HG03066 (cell line): ENCODE data around the gene MANBA.
"Not testable (repeated sequence)": the region's sequence is repeated elsewhere in the genome, so short reads cannot be mapped to it uniquely, and the experiment has no call there.

Experiments used
- ATAC-seq: cut with Tn5 transposase; IDR thresholded peaks from one replicate; pipeline ENCODE4 v1.9.1; 2021; ENCODE audit warnings: low read depth; ENCODE audit not compliant: unreplicated experiment

The MANBA gene

DNA sequence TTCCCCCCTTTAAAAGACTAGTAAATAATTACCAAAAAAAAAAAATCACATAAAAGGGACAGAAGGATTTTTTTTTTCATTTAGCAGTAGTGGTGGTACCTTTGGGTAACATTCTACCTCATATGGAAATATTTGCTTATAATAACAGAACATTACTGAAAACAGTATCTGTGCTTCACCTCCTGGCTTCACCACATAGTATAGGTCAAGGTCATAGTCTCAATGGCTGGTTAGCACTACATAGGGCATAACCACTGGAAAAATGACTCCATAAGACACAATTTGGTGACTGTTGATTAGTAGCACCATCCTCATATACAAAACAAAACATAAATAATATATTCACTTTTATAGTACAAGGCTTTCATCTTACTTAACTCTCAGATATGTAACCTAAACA, 34.7 kb downstream of the MANBA start:
- ATAC-seq = no peak

DNA sequence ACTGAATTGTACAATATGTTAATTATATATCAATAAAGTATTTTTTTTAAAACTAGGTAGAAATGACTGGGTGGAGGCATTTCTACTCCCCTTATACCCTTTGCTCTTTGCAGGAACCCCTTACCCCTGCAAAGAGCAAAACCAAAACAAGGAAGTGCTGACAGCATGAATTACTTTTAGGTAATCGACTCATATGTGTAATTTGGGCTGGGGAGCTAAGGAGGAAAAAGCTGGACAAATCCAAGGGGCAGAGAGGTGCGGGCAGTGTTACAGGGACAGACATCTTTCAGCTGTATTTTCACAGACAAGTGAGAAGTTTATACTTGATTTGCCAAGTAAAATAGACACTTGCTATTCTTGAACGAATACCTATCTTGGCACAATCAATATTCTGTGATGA, 35.5 kb downstream of the MANBA start:
- no peak for ATAC-seq

DNA sequence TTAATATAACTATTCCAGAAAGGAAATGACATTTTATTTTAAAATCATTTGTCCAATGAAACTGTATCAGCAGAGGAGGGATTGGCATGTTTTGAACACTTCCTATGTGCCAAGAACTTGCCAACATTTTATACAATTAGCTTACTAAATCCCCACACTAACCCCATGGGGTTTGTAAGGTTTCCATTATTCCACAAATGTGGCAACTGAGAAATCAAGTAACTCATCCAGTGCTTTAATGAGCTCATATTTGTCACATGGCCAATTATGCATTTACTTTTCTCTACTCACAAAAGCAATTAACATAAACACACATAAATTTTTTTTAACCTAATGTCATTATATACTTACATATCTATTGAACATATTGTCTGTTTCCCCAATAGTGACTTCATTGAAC, 37.3 kb downstream of the MANBA start:
- ATAC-seq = no peak

DNA sequence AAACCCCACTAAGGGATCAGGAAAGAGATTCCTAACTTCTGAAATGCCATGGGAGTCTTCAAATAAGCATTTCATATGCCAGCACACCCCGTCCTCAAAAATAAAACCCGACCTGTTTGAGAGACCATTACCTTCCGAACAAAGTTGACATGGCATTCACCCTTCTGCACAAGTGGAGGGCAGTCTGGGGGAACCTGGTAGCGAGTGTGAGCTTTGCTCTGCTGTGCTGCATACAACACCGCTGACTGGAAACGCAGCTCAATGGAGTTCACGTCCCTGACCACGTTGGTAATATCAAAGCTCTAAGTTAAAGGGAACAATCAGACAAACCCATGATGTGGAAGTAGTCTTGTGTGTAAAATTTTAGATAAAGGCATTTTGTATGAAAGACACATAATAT, 38.0 kb downstream of the MANBA start:
- no peak for ATAC-seq

DNA sequence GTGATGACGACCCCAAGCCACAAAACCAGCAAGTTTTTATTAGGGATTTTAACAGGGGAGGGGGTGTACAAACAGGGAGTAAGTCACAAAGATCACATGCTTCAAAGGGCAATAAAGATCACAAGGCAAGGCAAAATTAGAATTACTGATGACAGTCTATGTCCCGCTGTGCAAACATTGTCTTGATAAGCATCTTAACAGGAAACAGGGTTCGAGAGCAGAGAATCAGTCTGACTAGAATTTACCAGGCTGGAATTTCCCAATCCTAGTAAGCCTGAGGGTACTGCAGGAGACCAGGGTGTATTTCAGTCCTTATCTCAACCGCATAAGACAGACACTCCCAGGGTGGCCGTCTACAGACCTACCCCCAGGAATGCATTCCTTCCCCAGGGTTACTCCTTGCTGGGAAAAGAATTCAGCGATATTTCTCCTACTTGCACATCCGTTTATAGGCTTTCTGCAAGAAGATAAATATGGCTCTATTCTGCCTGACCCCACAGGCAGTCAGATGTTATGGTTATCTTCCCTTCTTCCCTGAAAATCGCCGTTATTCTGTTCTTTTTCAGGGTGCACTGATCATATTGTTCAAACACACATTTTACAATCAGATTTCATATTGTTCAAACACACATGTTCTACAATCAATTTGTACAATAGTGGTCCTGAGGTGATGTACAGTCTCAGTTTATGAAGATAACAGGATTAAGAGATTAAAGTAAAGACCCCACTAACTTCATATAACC, 41.8 kb downstream of the MANBA start:
- ATAC-seq = not testable (repeated sequence)

DNA sequence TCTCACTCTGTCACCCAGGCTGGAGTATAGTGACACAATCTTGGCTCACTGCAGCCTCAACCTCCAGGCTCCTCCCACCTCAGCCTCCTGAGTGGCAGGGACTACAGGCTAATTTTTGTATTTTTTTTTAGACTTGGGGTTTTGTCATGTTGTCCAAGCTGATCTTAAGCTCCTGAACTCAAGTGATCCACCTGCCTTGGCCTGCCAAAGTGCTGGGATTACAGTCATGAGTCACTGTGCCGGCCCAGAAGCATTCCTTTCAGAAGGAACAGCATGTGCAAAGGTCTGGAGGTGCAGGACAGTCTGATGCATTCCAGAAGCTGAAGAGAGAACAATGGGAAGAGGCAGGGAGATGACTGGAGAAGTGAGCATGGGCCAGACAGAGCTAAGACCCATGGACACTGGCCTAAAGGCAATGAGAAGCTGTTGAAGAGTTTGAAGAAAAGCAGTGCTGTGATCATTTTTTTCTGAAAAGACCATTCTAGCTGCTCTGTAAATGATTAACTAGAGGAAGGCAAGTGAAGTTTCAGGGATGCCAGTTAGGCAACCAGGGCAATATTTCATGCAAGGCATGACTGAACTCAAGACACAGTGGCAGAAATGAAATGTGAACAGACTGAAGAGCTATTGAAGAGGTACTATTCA, 43.2 kb downstream of the MANBA start:
- no peak for ATAC-seq

DNA sequence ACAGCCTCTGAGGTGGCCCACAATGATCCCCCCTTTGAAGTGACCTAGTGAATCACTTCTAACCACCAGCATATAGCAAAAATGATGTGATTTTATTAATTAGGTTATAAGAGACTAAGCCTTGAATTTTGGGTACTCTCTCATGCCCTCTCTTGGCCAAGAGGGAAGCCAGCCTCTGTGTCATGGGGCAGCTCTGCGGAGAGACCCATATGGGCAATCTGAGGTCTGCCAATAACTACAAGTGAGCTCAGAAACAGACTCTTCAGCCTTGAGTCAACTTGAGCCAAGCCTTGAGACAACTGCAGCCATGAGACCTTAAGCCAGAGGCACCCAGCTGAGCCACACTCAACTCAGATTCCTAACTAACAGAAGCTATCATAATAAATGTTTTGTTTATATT, 45.7 kb downstream of the MANBA start:
- no peak for ATAC-seq

DNA sequence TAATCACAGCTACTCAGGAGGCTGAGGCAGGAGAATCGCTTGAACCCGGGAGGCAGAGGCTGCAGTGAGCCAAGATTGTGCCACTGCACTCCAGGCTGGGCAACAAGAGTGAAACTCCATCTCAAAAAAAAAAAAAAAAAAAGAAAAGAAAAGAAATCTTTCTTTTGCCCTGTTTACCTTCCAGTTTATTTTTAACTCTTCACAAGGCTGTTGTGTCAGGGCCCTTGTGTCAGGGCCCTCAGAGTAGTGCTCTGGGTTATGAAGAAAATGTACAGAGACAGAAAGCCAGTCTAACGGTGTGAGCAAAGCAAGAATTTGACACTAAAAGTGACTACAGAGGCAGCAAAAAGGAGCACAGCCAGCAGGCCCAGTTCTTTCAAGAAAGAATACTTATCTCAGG, 47.0 kb downstream of the MANBA start:
- ATAC-seq = not testable (repeated sequence)

DNA sequence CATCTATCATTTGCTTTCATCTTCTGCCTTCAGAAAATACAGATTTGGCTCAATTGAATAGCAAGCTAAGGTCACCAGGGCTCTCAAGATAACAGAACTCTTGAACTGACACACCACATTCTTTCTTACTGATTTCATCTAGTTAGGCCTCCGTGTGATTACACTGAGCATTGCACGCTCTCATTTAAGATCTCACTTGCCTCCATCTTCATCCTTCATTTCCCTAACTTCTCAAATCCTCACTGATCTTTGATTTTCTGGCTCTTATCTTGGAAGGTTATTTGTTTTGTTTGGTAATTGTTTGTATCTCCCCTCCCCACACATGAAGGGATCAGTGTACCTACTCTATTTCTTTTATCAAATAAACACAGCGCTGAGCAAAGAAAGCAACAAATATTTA, 47.7 kb downstream of the MANBA start:
- no peak for ATAC-seq

DNA sequence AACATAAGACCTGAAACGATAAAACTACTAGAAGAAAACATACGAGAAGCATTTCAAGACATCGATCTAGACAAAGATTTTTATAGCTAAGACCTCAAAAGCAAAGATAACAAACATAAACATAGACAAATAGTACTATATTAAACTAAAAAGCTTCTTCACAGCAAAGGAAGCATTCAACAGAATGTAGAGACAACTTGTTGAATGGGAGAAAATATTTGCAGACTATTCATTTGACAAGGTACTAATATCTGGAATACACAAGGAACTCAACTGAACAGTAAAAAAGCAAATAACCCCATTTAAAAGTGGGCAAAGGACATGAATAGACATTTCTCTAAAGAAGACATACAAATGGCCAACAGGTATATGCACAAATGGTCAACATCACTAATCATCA, 49.8 kb downstream of the MANBA start:
- no peak for ATAC-seq

DNA sequence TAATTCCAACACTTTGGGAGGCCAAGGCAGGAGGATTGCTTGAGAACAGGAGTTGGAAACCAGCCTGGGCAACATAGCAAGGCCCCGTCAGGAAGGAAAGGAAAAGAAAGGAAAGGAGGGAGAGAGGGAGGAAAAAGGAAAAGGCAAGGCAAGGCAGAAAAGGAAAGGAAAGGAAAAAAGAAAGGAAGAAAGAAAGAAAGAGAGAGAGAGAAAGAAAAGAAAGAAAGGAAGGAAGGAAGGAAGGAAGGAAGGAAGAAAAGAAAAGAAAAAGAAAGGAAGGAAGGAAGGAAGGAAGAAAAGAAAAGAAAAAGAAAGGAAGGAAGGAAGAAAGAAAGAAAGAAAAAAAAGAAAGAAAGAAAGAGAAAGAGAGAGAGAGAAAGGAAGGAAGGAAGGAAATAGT, 51.7 kb downstream of the MANBA start:
- ATAC-seq = not testable (repeated sequence)

DNA sequence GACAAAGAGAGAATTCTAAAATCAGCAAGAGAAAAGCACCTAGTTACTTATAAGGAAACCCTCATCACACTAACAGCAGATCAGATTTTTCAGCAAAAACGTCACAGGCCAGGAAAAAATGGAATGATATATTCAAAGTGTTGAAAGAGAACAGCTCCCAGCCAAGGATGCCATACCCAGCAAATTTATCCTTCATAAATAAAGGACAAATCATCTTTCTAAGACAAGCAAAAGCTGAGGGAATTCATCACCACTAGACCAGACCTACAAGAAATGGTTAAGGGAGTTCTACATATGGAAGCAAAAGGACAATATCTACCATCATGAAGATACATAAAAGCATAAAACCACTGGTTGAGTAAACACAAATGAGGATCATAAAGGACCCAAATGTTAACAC, 53.6 kb downstream of the MANBA start:
- ATAC-seq = no peak

DNA sequence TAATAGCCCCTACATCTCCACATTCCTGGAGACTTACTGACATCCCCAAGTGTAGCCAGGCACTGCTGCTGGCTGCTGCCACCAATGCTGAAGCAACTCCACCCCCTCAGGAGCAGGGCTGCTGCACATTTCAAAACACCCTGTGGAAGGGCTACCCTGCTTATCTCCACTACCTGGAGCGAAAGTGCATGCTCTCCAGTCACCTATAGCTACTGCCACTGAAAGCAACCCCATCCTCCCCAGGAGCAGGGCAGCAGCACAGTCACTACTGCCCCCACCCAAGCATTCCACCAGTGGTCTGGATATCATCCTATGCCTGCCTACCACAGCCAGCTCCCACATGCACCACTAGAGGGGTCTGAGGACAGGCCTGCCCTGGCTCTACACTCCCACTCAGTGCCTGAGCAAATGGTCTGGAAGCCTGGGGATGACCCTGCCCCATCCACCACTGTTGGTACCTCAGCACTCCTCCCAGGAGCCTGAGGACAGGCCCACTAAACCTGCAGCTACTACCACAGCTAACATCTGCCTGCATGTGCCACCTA, 55.3 kb downstream of the MANBA start:
- no peak for ATAC-seq

DNA sequence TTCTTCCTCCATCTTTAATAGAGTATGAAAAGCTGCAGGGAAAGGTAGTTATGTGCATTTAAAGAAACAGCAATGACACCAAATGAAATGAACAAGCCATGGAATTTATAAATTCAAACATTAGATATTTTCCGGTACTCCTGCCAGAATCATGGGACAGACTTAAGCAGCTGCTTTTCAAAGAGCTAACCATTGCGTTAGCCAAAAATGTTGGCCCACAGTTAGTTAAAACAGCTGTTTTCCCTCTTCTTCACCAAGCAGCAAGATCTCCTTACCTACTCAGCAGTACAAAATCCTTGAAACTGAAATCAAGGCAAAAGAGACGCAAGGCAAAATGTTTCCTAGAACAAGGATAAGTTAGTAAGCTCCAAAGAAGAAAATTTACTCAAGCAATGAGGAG, 64.0 kb downstream of the MANBA start:
- ATAC-seq = no peak

DNA sequence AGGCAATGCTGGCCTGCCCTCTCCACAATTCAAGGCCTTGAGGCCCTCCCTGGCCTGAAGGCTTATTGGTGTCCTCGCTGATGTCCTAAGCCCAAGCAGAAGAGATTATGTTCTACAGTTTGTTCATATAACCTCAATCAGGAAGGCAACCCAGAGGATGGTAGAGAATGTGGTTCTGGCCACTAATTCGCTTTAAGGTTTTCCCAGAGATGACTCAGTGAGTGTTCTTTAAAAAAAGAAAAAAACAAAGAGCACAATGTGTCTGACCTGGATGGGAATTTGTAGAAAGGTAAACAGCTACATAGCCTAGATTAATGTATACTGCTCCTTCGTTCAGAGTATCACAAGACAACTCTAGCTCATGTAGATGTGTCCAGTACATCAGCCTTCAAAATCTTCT, 66.0 kb downstream of the MANBA start:
- no peak for ATAC-seq

DNA sequence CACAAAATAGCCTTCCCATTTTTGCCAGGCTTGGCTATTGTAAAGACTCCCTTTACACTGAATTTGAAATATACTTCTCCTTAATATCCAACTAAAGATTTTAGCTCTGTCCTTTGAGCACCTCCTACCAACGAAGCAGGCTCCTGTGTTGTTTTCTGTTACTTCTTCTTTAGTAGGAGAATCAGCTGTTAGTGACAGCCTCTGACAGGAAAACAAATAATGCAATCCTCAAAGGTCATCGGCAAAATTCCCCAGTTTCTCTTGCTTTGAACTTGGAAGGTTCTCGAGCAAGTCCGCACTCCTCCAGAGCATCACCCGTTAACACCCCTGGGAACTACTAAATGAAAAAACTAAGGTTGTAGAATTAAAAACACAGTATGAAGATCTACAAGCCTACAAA, 66.9 kb downstream of the MANBA start:
- no peak for ATAC-seq

DNA sequence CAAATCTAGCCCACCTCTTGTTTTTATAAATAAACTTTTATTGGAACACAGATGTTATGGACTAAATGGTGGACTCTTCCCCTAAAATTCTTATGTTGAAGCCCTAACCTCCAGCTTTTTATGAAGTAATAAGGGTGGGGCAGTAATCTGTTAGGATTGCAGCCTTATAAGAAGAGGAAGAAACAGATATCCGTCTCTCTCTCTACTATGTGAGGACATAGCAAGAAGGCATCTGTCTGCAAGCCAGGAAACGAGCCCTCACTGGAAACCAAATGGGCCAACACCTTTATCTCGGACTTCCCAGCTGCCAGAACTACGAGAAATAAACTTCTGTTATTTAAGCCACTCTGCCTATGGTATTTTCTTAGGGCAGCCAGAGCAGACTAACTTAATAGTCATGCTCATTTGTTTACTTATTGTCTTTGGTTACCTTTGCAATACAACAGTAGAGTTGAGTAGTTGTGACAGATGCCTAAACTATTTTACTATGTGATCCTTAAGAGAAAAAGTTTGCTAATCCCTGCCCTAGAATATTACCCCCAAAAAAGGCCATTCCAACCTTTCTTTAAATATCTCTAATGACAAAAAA, 67.4 kb downstream of the MANBA start:
- ATAC-seq = no peak

DNA sequence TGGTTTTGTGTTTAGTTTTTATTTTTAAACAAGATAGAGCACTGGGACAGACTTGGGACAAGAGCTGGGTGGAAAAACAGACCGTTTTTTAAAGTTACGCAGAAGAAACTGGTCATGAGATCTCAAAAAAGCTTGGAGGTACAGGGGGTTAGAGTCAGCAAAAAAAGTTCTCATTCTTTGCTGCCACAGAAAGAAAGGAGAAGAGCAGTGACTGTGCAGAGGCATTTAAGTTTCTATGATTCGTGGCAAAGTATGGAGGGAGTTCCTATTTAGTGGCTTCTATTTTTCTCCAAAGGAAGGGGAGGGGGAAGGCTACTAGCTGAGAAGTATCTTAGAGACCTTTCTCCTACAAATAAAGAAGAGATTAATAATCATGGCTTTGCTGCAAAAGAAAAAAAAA, 68.3 kb downstream of the MANBA start:
- no peak for ATAC-seq

DNA sequence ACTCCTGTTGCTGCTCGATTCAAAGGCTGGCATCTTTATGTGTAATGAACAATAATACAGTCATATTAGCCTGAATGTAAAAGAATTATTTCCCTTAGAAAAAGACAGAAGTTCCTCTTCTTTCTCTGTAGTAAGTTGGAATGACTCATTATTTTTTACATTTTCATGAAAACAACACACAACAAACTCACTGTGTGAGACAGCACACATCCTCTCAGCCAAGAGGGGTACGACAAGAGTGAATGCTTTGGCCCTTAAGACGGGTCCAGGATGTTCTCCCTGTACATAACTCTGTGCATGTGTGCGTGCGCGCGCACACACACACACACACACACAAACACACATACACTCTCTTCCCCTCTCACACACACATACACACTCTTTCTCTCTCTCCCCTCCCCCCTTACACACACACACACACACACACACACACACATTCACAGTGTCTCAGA, 72.8 kb downstream of the MANBA start:
- peak; percentile 20 for ATAC-seq

DNA sequence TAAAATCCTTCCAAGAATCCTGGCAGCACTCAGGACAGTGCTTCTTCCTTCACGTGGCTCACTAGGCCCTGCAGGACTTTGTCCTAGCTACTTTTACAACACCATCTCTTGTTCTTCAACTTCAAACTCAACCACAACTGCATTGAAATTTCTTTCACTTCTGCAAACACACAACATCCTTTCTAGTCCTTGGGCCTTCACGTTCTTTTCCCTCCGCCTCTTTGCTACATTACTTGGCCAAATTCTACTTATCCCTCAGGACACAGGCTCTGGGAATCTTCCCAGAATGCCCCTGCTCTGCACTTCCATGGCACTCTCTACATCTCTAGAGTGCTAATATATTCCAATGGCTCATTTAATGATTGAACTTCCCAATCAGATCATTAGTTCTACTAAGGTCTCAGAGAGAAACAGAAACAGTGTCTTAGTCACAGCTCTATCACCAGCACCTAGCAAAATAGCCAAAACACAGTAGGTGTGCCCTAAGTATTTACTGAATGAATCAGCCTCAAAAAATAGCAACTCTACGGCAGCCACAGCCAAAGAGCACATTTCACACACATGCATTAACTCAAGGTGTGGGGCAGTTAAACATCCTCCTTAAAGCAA, 73.3 kb downstream of the MANBA start:
- ATAC-seq = peak; percentile 92

DNA sequence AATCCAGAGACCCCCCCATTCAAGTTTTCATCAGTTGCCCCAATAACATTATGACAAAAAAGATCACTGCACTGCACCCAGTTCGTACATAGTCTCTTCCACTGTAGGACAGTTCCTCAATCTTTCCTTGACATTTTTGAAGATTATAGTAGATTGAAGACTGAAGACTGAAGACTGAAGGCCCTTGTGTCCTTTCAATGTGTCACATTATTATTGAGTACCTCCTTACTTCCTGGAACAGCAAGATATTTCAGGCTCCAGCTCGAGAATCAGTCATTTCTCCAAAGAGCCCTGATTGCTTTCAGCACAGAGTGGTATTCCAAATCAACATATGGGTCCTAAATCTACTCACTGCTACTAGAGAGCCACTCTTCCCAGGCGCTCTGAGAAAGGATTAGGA, 75.0 kb downstream of the MANBA start:
- no peak for ATAC-seq
